ENCODE measurements around the gene ZSWIM4. TPM values are rescaled to one million over a fixed set of nuclear protein-coding genes. Genes with fewer than 3 reads are reported as not detected.

The ZSWIM4 gene
- total and polyA plus RNA-seq, 2 of the 13 experiments (the other 11 are each of a cell fraction or from before 2014, with no cell fraction given): 0.33 to 0.86 TPM

GRCh38 chr19:13846557-13847406 lies 51.5 kb downstream of the ZSWIM4 start (continued):
- TF ChIP-seq NR2F1 (CRISPR knock-in tag; IDR thresholded peaks at IDR 0.05) (peak; percentile 14 to 17; a peak in 2 of 4 replicates), TFAP4 (IDR thresholded peaks at IDR 0.05; ENCODE audit: borderline replicate concordance, low read depth) (peak; percentile 91), ZFP41 (CRISPR knock-in tag; IDR thresholded peaks at IDR 0.05; ENCODE audit: borderline replicate concordance) (0 out of 2 replicates have a peak, but pooled peaks have one; percentile 25), BCL6 (CRISPR knock-in tag; IDR thresholded peaks at IDR 0.05) (0 out of 2 replicates have a peak, but pooled peaks have one; percentile 53), ZFY (CRISPR knock-in tag; IDR thresholded peaks at IDR 0.05) (peak; percentile 37), RARA (CRISPR knock-in tag; IDR thresholded peaks at IDR 0.05) (peak; percentile 70), ERF (CRISPR knock-in tag; IDR thresholded peaks at IDR 0.05) (peak; percentile 48; the same call in 1 of the 2 replicates), ZNF260 (CRISPR knock-in tag; IDR thresholded peaks at IDR 0.05; ENCODE audit: borderline replicate concordance, low read depth) (no peak), HCFC1 (IDR thresholded peaks at IDR 0.05; ENCODE audit: low read depth, low read length) (peak; percentile 28; the same call in 1 of the 2 replicates), TOE1 (CRISPR knock-in tag; IDR thresholded peaks at IDR 0.05) (no peak), ETV6 (CRISPR knock-in tag; conservative IDR thresholded peaks at IDR 0.05) (0 out of 2 replicates have a peak, but pooled peaks have one; percentile 7), GPN1 (CRISPR knock-in tag; IDR thresholded peaks at IDR 0.05; ENCODE audit: borderline replicate concordance) (no peak), JUN (CRISPR knock-in tag; IDR thresholded peaks at IDR 0.05) (peak; percentile 80), CREB1 (IDR thresholded peaks at IDR 0.05) (peak; percentile 98), CREB1 (CRISPR knock-in tag; IDR thresholded peaks at IDR 0.05) (peak; percentile 91), AKAP8 (CRISPR knock-in tag; IDR thresholded peaks at IDR 0.05) (no peak), NR2F2 (IDR thresholded peaks at IDR 0.05; ENCODE audit: borderline replicate concordance, low read depth) (0 out of 2 replicates have a peak, but pooled peaks have one; percentile 4), ZNF547 (CRISPR knock-in tag; IDR thresholded peaks at IDR 0.05) (0 out of 2 replicates have a peak, but pooled peaks have one; percentile 3), PRDM4 (CRISPR knock-in tag; IDR thresholded peaks at IDR 0.05; ENCODE audit: borderline replicate concordance) (no peak), HOMEZ (CRISPR knock-in tag; IDR thresholded peaks at IDR 0.05; ENCODE audit: low read depth) (peak; percentile 23; the same call in 1 of the 2 replicates), DMAP1 (CRISPR knock-in tag; IDR thresholded peaks at IDR 0.05) (peak; percentile 67; the same call in 1 of the 2 replicates), TAF1 (CRISPR knock-in tag; IDR thresholded peaks at IDR 0.05) (peak; percentile 28; the same call in 1 of the 2 replicates), SALL1 (CRISPR knock-in tag; IDR thresholded peaks at IDR 0.05) (peak; percentile 29; the same call in 1 of the 2 replicates), HMG20A (CRISPR knock-in tag; IDR thresholded peaks at IDR 0.05; ENCODE audit: borderline replicate concordance) (peak; percentile 32; the same call in 1 of the 2 replicates), ELF1 (CRISPR knock-in tag; IDR thresholded peaks at IDR 0.05) (peak; percentile 54; the same call in 1 of the 2 replicates), ZNF652 (CRISPR knock-in tag; IDR thresholded peaks at IDR 0.05; ENCODE audit: borderline replicate concordance, low read depth) (peak; percentile 94), ZNF841 (CRISPR knock-in tag; IDR thresholded peaks at IDR 0.05; ENCODE audit: borderline replicate concordance) (no peak)
